K562 (cell line): ENCODE data around the gene GPR15LG. TPM values are rescaled to one million over a fixed set of nuclear protein-coding genes. Genes with fewer than 3 reads are reported as not detected.

Experiments used
- ATAC-seq: fragments of 200-7000 bp; cut with Tn5 transposase; 3 replicates; pipeline ENCODE4 v1.9.1; 2020; ENCODE audit warnings: moderate library complexity
- BruUV-seq: library from RNA; stranded (reverse); fragments of 400-500 nt; replicated peaks from 2 replicates; lab custom pipeline; 2021; lab: Mats Ljungman, UMichigan
- CTCF ChIA-PET: fragments of 300-600 bp; formaldehyde crosslinking; extraction: SDS; loops from one replicate; lab custom pipeline; 2021; ENCODE audit warnings: low intra/inter-chr PET ratio; lab: Yijun Ruan, JAX
- POLR2A ChIA-PET: fragments of 300-600, 350-650 bp; sonication (Branson Sonifier 250); formaldehyde crosslinking; extraction: SDS; loops from one replicate; lab custom pipeline; 2021; ENCODE audit warnings: antibody characterized with exemption, inconsistent platforms; lab: Yijun Ruan, JAX
- DNase-seq, 4 experiments: peaks; one replicate each; pipeline versions ENCODE4 v3.0.0 to v3.0.0-alpha.2; 2011 to 2018; ENCODE audit warnings: low spot score in 3 of 4, mixed read lengths in 3 of 4; ENCODE audit errors: extremely low read depth in 1 of 4
- FAIRE-seq: peaks from 2 replicates; lab custom pipeline; 2011; peaks lifted over from hg19 to GRCh38; lab: Jason Lieb, UNC
- H2AFZ ChIP-seq: 2 replicates; pipeline ENCODE4 v1.6.0; 2011; ENCODE audit warnings: low read depth, low read length, control low read depth, inconsistent platforms
- H3K27ac ChIP-seq: fragments of 200-600 bp; 3 replicates; pipeline ENCODE4 v1.8.0; 2011; ENCODE audit warnings: low read depth, mild to moderate bottlenecking, control low read depth, inconsistent platforms, low read length, moderate library complexity, mixed read lengths; ENCODE audit errors: extremely low read depth
- H3K27me3 ChIP-seq, 2 experiments: fragments of 300-600 bp in 1 of 2; 2 replicates in 1 of 2; 3 replicates in 1 of 2; pipeline versions ENCODE4 v1.6.0 to v1.8.0; 2011; ENCODE audit warnings: inconsistent platforms in 2 of 2, low read length in 2 of 2, mild to moderate bottlenecking in 1 of 2, mixed read lengths in 1 of 2, moderate library complexity in 1 of 2; ENCODE audit not compliant: control insufficient read depth in 2 of 2, insufficient read depth in 2 of 2
- H3K36me3 ChIP-seq: fragments of 300-600 bp; 3 replicates; pipeline ENCODE4 v1.8.0; 2011; ENCODE audit warnings: mild to moderate bottlenecking, low read length, inconsistent platforms; ENCODE audit not compliant: control insufficient read depth, insufficient read depth
- H3K4me1 ChIP-seq, 2 experiments: fragments of 200-600 bp in 1 of 2; replicated peaks in 1 of 2; 2 replicates in 1 of 2; 3 replicates in 1 of 2; pipeline versions ENCODE4 v1.5.1 to v1.8.0; 2011; ENCODE audit warnings: inconsistent platforms in 2 of 2, low read length in 2 of 2, mild to moderate bottlenecking in 1 of 2, mixed read lengths in 1 of 2, moderate library complexity in 1 of 2; ENCODE audit not compliant: control insufficient read depth in 2 of 2, insufficient read depth in 2 of 2
- H3K4me2 ChIP-seq: 2 replicates; pipeline ENCODE4 v1.6.1; 2011; ENCODE audit warnings: low read length, control low read depth, inconsistent platforms, mixed read lengths; ENCODE audit not compliant: insufficient read depth
- H3K4me3 ChIP-seq: fragments of 200-600 bp; sonication (generic), shearing (Covaris generic); 2 replicates; pipeline ENCODE4 v1.5.1; 2016; ENCODE audit warnings: control low read depth, inconsistent platforms
- H3K79me2 ChIP-seq: fragments of 200-600 bp; 3 replicates; pipeline ENCODE4 v1.8.0; 2011; ENCODE audit warnings: low read length, inconsistent platforms; ENCODE audit not compliant: control insufficient read depth, insufficient read depth
- H3K9ac ChIP-seq, 2 experiments: 2 replicates each; pipeline versions ENCODE4 v1.6.0 to v1.6.1; 2011; ENCODE audit warnings: low read depth in 2 of 2, low read length in 2 of 2, control low read depth in 1 of 2, inconsistent platforms in 1 of 2, mild to moderate bottlenecking in 1 of 2, mixed read lengths in 1 of 2; ENCODE audit not compliant: insufficient read depth in 1 of 2
- H3K9me1 ChIP-seq: one replicate; pipeline ENCODE4 v1.6.0; 2011; ENCODE audit warnings: inconsistent platforms, mild to moderate bottlenecking, low read length, moderate library complexity; ENCODE audit not compliant: control insufficient read depth, insufficient read depth
- H3K9me3 ChIP-seq: replicated peaks from 2 replicates; pipeline ENCODE4 v1.5.1; 2011; ENCODE audit warnings: low read depth, low read length, inconsistent platforms; ENCODE audit not compliant: control insufficient read depth, insufficient read depth
- H4K20me1 ChIP-seq: replicated peaks from 2 replicates; pipeline ENCODE4 v1.6.1; 2011; ENCODE audit warnings: low read length, inconsistent platforms, mixed read lengths; ENCODE audit not compliant: control insufficient read depth, insufficient read depth
- ESRRA ChIP-seq: fragments of 450-650 bp; IDR thresholded peaks from 2 replicates; pipeline ENCODE4 v1.6.1; 2014; ENCODE audit warnings: low read depth, mild to moderate bottlenecking, moderate library complexity, borderline replicate concordance
- GATAD2B ChIP-seq: fragments of 450-650 bp; IDR thresholded peaks from 2 replicates; pipeline ENCODE4 v1.6.1; 2017; ENCODE audit warnings: mild to moderate bottlenecking, borderline replicate concordance
- NR0B1 ChIP-seq: fragments of 450-650 bp; IDR thresholded peaks from one replicate; pipeline ENCODE4 v1.6.1; 2018; ENCODE audit warnings: mild to moderate bottlenecking, moderate library complexity; ENCODE audit not compliant: partially characterized antibody
- PHB ChIP-seq: fragments of 250-450 bp; sonication (Bioruptor Pico); IDR thresholded peaks from 2 replicates; pipeline ENCODE4 v1.5.0; 2021
- ZNF583 ChIP-seq: fragments of 250-450 bp; sonication (Bioruptor Pico); IDR thresholded peaks from 2 replicates; pipeline ENCODE4 v1.4.0; 2020
- WGBS: fragments of 100-300 bp; shearing (Covaris generic); methylation state at CpG from one replicate; pipeline ENCODE4 v1.1.6; 2016; ENCODE audit warnings: low coverage, mixed read lengths; ENCODE audit not compliant: insufficient coverage; ENCODE audit errors: missing lambda C conversion rate; 5-methylcytosine and 5-hydroxymethylcytosine counted together
- in situ Hi-C: fragments of 300-500 bp; cut with MboI; formaldehyde crosslinking; loops from 4 replicates; pipeline ENCODE4 v1.15.0; 2018; ENCODE audit warnings: inconsistent platforms, mixed read lengths
- intact Hi-C: fragments of 100-400 bp; cut with micrococcal nuclease; formaldehyde crosslinking; loops from 2 replicates; pipeline ENCODE4 v1.14.2; 2022
- polyA plus RNA-seq, 8 experiments: library from polyadenylated mRNA; depleted of rRNA in 4 of 8; stranded (reverse) in 5 of 8; unstranded in 3 of 8; fragments of >200 nt; fragmentation: Nextera tagmentation in 2 of 8; fragmentation: Illumina TruSeq in 1 of 8; extraction: Ambion mirVana in 2 of 8; extraction: Trizol in 1 of 8; gene quantifications; 2 replicates each; pipeline versions ENCODE4 v1.2.1 to v1.2.3, GENCODE V29; 2011 to 2014; ENCODE audit warnings: inconsistent platforms in 1 of 8, missing spikeins in 1 of 8
- total RNA-seq, 7 experiments: library from RNA; depleted of rRNA in 6 of 7; stranded (reverse); fragments of >200 nt in 6 of 7; fragmentation: Illumina TruSeq in 2 of 7; extraction: Trizol in 2 of 7; gene quantifications; 2 replicates each; pipeline versions ENCODE4 v1.2.1 to v1.2.3, GENCODE V29; 2011 to 2021; ENCODE audit warnings: low replicate concordance in 1 of 7
- TF ChIP-seq, protein P1 (sequence below): sonication (generic); formaldehyde crosslinking; IDR thresholded peaks from 2 replicates; pipeline ENCODE4 v1.8.1; 2023; ENCODE audit warnings: mild to moderate bottlenecking, missing genetic modification reagents

Gene GPR15LG
- total and polyA plus RNA-seq, 9 of the 15 experiments (the other 6 are each of a cell fraction or from before 2014, with no cell fraction given), result 0.51 TPM; not detected in 8

DNA sequence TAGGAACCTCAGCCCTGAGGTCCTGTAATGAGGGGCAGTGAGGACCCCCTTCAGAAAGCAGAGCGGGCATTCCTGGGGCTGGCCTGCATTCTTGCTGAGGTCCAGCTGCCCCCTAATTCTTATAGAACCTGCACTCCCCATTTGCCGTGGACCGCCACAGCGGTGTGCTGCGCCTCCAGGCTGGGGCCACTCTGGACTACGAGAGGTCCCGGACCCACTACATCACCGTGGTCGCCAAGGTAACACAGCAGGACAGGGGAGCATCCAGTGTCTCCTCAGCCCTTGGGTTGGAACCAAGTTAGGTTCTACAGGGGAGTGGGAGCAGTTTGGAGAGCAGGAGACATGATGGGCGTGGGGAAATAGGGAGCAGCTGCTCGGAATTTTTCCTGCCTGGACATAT, 28.1 kb downstream of the GPR15LG start:
- Histone ChIP-seq H3K79me2 (no peaks in the 10 kb centered on the region), H3K4me1 (peaks cover 13 to 15% of the 10 kb centered on the region in 2 experiments; a peak in 4 of 5 replicates), H2AFZ (no peak overlapping the region; the same call in 1 of the 2 replicates), H3K9me1 (no peaks in the 10 kb centered on the region), H3K4me2 (no peak overlapping the region), H3K36me3 (no peaks in the 10 kb centered on the region), H3K9ac (no peak overlapping the region), H3K9me3 (no peaks in the 10 kb centered on the region), H3K27ac (no peak overlapping the region), H3K27me3 (peaks cover 9 to 30% of the 10 kb centered on the region in 2 experiments), H4K20me1 (no peaks in the 10 kb centered on the region), H3K4me3 (no peak overlapping the region)
- ChIA-PET CTCF (no interaction called here), POLR2A (interaction anchor here (0.6 to 2.1 kb wide), 6 partner anchors 8 to 240 kb away, joined by 3 to 6 read pairs (median 4); partner anchors contain the start of genes CDHR1 and GHITM)
- FAIRE-seq (no peak), ATAC-seq (no peak), DNase-seq (no peak)
- intact Hi-C loops, result no loop called here
- no TSS peak for BruUV-seq
- WGBS, result 48% methylated on average over 11 of the region's 11 CpGs
- TF ChIP-seq GATAD2B, result no peak
- no peak for TF ChIP-seq ZNF583 (CRISPR knock-in tag)
- TF ChIP-seq, protein P1, sequence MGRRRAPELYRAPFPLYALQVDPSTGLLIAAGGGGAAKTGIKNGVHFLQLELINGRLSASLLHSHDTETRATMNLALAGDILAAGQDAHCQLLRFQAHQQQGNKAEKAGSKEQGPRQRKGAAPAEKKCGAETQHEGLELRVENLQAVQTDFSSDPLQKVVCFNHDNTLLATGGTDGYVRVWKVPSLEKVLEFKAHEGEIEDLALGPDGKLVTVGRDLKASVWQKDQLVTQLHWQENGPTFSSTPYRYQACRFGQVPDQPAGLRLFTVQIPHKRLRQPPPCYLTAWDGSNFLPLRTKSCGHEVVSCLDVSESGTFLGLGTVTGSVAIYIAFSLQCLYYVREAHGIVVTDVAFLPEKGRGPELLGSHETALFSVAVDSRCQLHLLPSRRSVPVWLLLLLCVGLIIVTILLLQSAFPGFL (CRISPR knock-in tag), result no peak
- TF ChIP-seq PHB (CRISPR knock-in tag), result no peak
- no peak for TF ChIP-seq ESRRA
- no peak for TF ChIP-seq NR0B1
- in situ Hi-C loops, result no loop called here
